GOT3 (cell line): ENCODE measurements around the gene ERICH3.

ENCODE experiments used
- DNase-seq: peaks from one replicate; lab custom pipeline; 2025; ENCODE audit warnings: mixed read lengths; lab: John Stamatoyannopoulos, UW

ERICH3 gene

GRCh38 chr1:74587888-74588287 lies 85.7 kb downstream of the ERICH3 start:
- no peak for DNase-seq

GRCh38 chr1:74586253-74586897 lies 87.2 kb downstream of the ERICH3 start:
- DNase-seq = no peak

- DNase-seq = no peak
Observed at GRCh38 chr1:74584185-74584584, 89.4 kb downstream of the ERICH3 start.

- DNase-seq = no peak
Observed at GRCh38 chr1:74583397-74583796, 90.2 kb downstream of the ERICH3 start.

GRCh38 chr1:74579425-74579824 lies 94.2 kb downstream of the ERICH3 start:
- no peak for DNase-seq

- DNase-seq = no peak
Observed at GRCh38 chr1:74578101-74578500, 95.5 kb downstream of the ERICH3 start.

- DNase-seq = no peak
Observed at GRCh38 chr1:74571891-74572290, 101.7 kb downstream of the ERICH3 start.

- no peak for DNase-seq
Observed at GRCh38 chr1:74571493-74571800, 102.1 kb downstream of the ERICH3 start.

- no peak for DNase-seq
Observed at GRCh38 chr1:74570797-74571492, 102.6 kb downstream of the ERICH3 start.

- DNase-seq = no peak
Observed at GRCh38 chr1:74549932-74550331, 123.7 kb downstream of the ERICH3 start.

- no peak for DNase-seq
Observed at GRCh38 chr1:74548961-74549750, 124.4 kb downstream of the ERICH3 start.

GRCh38 chr1:74545821-74546220 lies 127.8 kb downstream of the ERICH3 start:
- no peak for DNase-seq

- DNase-seq = no peak
Observed at GRCh38 chr1:74534241-74534640, 139.4 kb downstream of the ERICH3 start.

- no peak for DNase-seq
Observed at GRCh38 chr1:74531796-74532195, 141.8 kb downstream of the ERICH3 start.

GRCh38 chr1:74530892-74531291 lies 142.7 kb downstream of the ERICH3 start:
- no peak for DNase-seq

GRCh38 chr1:74528123-74528522 lies 145.5 kb downstream of the ERICH3 start:
- no peak for DNase-seq

- DNase-seq = no peak
Observed at GRCh38 chr1:74526708-74527107, 146.9 kb downstream of the ERICH3 start.

- DNase-seq = no peak
Observed at GRCh38 chr1:74523873-74524480, 149.6 kb downstream of the ERICH3 start.

GRCh38 chr1:74522148-74522547 lies 151.4 kb downstream of the ERICH3 start:
- no peak for DNase-seq
